HG03457 (cell line): ENCODE results near the gene SH3RF2.
"Not testable (repeated sequence)": the region's sequence is repeated elsewhere in the genome, so short reads cannot be mapped to it uniquely, and the experiment has no call there.

Source experiments
- ATAC-seq: cut with Tn5 transposase; IDR thresholded peaks from one replicate; pipeline ENCODE4 v1.9.1; 2021; ENCODE audit warnings: moderate number of reproducible peaks; ENCODE audit not compliant: unreplicated experiment

SH3RF2 gene

GRCh38 chr5:145978708-145979107 lies 42.3 kb downstream of the SH3RF2 start:
- no peak for ATAC-seq

GRCh38 chr5:145979270-145980223 lies 43.2 kb downstream of the SH3RF2 start:
- ATAC-seq, result no peak

GRCh38 chr5:145980259-145980658 lies 43.9 kb downstream of the SH3RF2 start:
- ATAC-seq, result no peak

- ATAC-seq, result no peak
Measured at GRCh38 chr5:145980718-145981117, 44.3 kb downstream of the SH3RF2 start.

- no peak for ATAC-seq
Measured at GRCh38 chr5:145981589-145982571, 45.5 kb downstream of the SH3RF2 start.

GRCh38 chr5:145982572-145983318 lies 46.4 kb downstream of the SH3RF2 start:
- no peak for ATAC-seq

GRCh38 chr5:145983446-145983845 lies 47.1 kb downstream of the SH3RF2 start:
- ATAC-seq, result no peak

GRCh38 chr5:145984072-145984471 lies 47.7 kb downstream of the SH3RF2 start:
- ATAC-seq, result no peak

- no peak for ATAC-seq
Measured at GRCh38 chr5:145987856-145988255, 51.5 kb downstream of the SH3RF2 start.

GRCh38 chr5:145988993-145989392 lies 52.6 kb downstream of the SH3RF2 start:
- no peak for ATAC-seq

GRCh38 chr5:145989428-145989827 lies 53.0 kb downstream of the SH3RF2 start:
- ATAC-seq, result no peak

- ATAC-seq, result no peak
Measured at GRCh38 chr5:145990170-145990569, 53.8 kb downstream of the SH3RF2 start.

- no peak for ATAC-seq
Measured at GRCh38 chr5:145991044-145991575, 54.7 kb downstream of the SH3RF2 start.

- ATAC-seq, result not testable (repeated sequence)
Measured at GRCh38 chr5:145993538-145993937, 57.2 kb downstream of the SH3RF2 start.

GRCh38 chr5:145996135-145996534 lies 59.8 kb downstream of the SH3RF2 start:
- no peak for ATAC-seq

GRCh38 chr5:145999208-145999607 lies 62.8 kb downstream of the SH3RF2 start:
- no peak for ATAC-seq

GRCh38 chr5:146000072-146000471 lies 63.7 kb downstream of the SH3RF2 start:
- no peak for ATAC-seq

- ATAC-seq, result no peak
Measured at GRCh38 chr5:146001544-146002190, 65.3 kb downstream of the SH3RF2 start.

GRCh38 chr5:146002491-146002890 lies 66.1 kb downstream of the SH3RF2 start:
- ATAC-seq, result no peak

- ATAC-seq, result no peak
Measured at GRCh38 chr5:146003852-146004251, 67.5 kb downstream of the SH3RF2 start.
